Measurements from ENCODE around the gene PTPRN2.

- TF ChIP-seq CTCF (IDR thresholded peaks at IDR 0.05), result no peak
- TF ChIP-seq ZFX (IDR thresholded peaks at IDR 0.05; ENCODE audit: borderline replicate concordance), result no peak
Observed at GRCh38 chr7:157928808-157929425, 658.7 kb downstream of the PTPRN2 start.
